EL (cell line): ENCODE data around the gene LYST.
"Not testable (repeated sequence)": the region's sequence is repeated elsewhere in the genome, so short reads cannot be mapped to it uniquely, and the experiment has no call there.

Experiments
- DNase-seq: peaks from one replicate; pipeline ENCODE4 v3.0.0-alpha.2; 2016

The LYST gene

DNA sequence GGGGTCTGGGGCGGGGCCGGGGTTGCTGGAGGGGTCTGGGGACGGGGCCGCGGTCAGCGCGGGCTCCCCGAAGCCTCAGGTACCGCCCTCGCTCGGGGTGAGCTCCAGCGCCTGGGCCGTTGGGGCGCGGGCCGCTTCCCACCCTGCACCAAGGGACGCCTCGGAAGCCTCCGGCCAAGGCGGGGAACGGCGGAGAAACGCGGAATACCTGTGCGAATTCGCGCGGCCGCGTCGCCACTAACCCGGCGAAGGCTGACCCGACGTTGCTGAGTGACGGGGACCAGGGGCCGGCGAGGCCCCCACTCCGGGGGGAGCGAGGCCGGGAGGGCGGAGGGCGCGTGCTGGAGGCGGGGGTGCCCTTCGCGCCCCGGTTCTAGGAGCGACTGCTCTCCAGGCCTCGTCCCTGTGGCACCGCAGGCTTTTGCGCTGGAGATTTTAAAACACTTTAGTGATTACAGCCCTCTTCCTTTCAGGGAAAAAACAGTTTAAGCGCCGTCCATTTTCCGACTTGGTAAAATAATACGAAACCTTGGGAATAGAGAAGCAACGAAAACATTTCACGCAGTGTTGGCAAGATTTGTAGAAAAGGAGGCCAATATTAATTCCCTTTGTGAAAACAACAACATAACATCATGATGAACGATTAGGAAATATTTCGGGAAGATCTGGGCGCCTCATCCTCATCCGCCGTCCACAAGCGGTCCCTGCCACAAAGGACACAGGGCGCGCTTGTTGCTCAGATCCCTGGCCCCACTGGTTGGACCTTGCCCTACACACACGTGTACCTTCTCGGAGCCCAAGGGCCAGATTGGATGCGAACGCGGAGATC lies 216.2 kb downstream of the LYST start:
- peak; percentile 22 for DNase-seq

DNA sequence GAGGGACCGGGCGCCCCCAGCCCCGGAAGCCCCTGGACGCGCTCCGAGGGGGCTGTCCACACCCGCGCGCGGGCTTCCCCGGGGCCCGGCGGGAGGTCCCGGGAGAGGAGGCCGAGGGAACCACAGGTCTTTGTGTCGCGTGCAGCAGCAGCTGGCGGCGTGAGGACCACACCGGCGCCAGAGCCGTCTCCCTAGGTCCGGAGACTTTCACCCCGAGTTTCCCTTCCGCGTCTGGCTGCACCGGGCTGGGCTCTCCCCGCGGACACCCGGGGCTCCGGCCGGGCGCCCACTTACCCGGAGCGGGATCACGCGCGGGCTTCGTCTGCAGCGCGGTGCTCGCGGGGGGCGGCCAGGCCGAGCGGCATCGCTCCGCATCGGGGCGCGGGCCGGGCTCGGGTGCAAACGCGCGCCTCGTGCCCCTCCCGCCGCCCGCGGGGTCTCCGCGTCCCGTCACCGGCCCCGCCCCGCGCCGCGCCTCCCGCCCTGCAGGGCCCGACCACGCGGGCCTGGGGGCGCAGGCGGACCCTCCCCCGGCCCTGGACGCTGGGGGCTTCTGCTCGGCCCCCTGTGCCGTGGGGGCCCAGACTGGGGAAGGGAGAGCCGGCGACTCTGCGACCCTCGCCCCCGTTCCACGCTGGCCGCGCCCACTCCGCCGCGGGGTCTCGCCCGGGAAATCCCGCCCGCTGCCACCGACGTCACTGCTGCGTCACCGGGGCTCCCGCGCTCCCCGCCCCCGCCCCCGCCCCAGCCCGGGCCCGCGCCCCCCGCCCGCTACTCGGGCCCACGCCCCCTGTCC lies 217.1 kb downstream of the LYST start, which contains the start of gene GNG4:
GNG4 (minus strand) TSS at position 417 of the 796 bp plus-strand sequence. CDS start 65,946 bp downstream, outside the sequence.
- DNase-seq: peak; percentile 37

GRCh38 chr1:235648954-235649367 lies 217.7 kb downstream of the LYST start:
- DNase-seq: peak; percentile 59

DNA sequence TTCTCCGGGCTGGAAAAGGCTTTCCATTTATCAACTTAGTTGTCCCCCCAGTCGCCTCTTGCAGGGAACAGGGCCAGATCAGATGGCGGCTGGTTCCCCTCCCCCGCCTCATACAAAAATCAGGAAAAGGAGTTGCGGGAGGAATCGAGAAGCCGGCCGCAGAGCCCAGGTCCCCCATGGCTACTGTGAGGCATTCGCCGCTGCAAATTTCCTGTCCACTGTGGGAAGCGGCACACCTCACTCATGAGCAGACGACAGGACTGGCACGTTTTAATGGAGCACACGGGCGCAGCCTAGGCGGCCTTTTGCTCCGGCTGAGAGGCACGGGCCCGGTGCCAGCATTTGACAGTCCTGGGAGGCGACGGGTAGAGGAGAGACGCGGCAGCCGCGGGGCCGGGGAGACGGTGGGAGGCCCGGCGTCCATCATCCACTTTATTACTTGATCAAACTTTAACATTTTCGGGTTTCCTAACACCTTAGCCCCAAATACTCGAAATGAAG lies 218.2 kb downstream of the LYST start:
- DNase-seq: peak; percentile 13

GRCh38 chr1:235647537-235647936 lies 219.2 kb downstream of the LYST start:
- DNase-seq: not testable (repeated sequence)

- no peak for DNase-seq
Measured at GRCh38 chr1:235646463-235646862, 220.2 kb downstream of the LYST start.

GRCh38 chr1:235644693-235645305 lies 221.9 kb downstream of the LYST start:
- no peak for DNase-seq

DNA sequence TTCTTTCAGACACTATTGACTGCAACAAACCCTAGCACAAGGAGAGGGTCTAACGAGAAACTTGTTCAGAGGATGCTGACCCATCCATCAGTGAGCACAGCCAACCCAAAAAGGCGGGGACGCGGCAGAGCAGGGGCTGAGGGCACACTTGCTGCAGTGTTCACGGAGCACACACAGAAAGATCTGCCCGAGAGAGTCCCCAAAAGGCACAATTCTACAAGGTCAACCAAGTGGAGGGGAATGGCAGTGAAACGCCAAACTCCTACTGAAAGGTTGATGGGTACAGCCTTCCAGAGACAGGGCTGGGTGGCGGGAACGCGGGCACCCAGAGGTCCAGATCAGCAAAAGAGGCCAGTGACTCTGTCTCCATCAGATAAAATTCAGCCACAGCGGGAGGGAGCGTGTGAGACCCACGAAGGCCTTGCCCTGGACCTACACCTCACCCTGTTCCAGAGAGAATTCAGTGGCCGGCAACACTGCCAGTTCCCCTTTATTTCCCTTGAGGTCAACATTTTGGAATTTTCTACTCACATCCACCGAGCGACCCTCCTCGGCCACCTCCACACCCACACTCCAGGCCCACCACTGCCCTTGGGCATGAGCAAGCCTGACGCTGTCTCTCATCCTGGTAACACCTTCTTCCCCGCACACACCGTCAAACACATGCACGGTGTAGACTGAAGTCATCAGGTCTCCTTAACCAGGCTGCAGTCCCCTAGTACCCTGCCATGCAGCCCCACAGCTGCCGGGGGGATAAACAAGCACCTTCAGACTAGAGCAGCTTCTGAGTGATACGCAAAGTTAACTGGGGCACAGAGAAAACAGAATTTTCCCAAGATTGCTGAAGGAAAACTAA lies 222.6 kb downstream of the LYST start:
- DNase-seq: no peak

GRCh38 chr1:235642943-235643371 lies 223.7 kb downstream of the LYST start:
- no peak for DNase-seq

GRCh38 chr1:235642011-235642942 lies 224.4 kb downstream of the LYST start:
- DNase-seq: peak; percentile 38

- DNase-seq: no peak
Measured at GRCh38 chr1:235640580-235640979, 226.1 kb downstream of the LYST start.

- no peak for DNase-seq
Measured at GRCh38 chr1:235639226-235640205, 227.2 kb downstream of the LYST start.

DNA sequence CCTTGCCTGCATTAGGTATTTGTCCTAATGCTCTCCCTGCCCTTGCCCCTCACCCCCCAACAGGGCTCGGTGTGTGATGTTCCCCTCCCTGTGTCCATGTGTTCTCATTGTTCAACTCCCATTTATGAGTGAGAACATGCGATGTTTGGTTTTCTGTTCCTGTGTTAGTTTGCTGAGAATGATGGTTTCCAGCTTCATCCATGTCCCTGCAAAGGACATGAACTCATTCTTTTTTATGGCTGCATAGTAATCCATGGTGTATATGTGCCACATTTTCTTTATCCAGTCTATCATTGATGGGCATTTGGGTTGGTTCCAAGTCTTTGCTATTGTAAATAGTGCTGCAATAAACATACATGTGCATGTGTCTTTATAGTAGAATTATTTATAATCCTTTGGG lies 228.1 kb downstream of the LYST start:
- DNase-seq: not testable (repeated sequence)

GRCh38 chr1:235637756-235638534 lies 228.8 kb downstream of the LYST start:
- no peak for DNase-seq

GRCh38 chr1:235635938-235636662 lies 230.6 kb downstream of the LYST start:
- no peak for DNase-seq

- DNase-seq: peak; percentile 73
Measured at GRCh38 chr1:235632506-235633401, 234.0 kb downstream of the LYST start.

GRCh38 chr1:235631816-235632215 lies 234.9 kb downstream of the LYST start:
- no peak for DNase-seq
